ENCODE results near the gene MAP4K1.

DNA sequence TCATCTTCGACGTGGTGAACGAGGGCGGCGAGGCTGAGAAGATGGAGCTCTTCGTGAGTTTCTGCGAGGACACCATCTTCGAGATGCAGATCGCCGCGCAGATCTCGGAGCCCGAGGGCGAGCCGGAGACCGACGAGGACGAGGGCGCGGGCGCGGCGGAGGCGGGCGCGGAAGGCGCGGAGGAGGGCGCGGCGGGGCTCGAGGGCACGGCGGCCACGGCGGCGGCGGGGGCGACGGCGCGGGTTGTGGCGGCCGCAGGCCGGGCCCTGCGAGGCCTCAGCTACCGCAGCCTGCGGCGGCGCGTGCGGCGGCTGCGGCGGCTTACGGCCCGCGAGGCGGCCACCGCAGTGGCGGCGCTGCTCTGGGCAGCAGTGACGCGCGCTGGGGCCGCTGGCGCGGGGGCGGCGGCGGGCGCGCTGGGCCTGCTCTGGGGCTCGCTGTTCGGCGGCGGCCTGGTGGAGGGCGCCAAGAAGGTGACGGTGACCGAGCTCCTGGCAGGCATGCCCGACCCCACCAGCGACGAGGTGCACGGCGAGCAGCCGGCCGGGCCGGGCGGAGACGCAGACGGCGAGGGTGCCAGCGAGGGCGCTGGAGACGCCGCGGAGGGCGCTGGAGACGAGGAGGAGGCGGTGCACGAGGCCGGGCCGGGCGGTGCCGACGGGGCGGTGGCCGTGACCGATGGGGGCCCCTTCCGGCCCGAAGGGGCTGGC lies 52.6 kb downstream of the MAP4K1 start:
- TF ChIP-seq POLR2A (IDR thresholded peaks at IDR 0.05): no peak
- TF ChIP-seq, protein P1, sequence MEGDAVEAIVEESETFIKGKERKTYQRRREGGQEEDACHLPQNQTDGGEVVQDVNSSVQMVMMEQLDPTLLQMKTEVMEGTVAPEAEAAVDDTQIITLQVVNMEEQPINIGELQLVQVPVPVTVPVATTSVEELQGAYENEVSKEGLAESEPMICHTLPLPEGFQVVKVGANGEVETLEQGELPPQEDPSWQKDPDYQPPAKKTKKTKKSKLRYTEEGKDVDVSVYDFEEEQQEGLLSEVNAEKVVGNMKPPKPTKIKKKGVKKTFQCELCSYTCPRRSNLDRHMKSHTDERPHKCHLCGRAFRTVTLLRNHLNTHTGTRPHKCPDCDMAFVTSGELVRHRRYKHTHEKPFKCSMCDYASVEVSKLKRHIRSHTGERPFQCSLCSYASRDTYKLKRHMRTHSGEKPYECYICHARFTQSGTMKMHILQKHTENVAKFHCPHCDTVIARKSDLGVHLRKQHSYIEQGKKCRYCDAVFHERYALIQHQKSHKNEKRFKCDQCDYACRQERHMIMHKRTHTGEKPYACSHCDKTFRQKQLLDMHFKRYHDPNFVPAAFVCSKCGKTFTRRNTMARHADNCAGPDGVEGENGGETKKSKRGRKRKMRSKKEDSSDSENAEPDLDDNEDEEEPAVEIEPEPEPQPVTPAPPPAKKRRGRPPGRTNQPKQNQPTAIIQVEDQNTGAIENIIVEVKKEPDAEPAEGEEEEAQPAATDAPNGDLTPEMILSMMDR (IDR thresholded peaks at IDR 0.05): no peak

Measured in body of pancreas (tissue), 4 donors.